ENCODE data around the gene WNK4.

The WNK4 gene

GRCh38 chr17:42841975-42842685 lies 61.7 kb downstream of the WNK4 start:
- no peak for DNase-seq (ENCODE audit: low spot score)

- DNase-seq (ENCODE audit: low spot score) = peak; percentile 61
These were observed 63.0 kb downstream of the WNK4 start for GRCh38 chr17:42843358-42843934.

GRCh38 chr17:42844271-42844670 lies 63.9 kb downstream of the WNK4 start, which contains the start of gene AOC2:
Gene AOC2, plus strand, starts transcription at chr17:42844580. Its CDS starts 47 bp downstream, at chr17:42844627.
- no peak for DNase-seq (ENCODE audit: low spot score)

GRCh38 chr17:42844761-42845555 lies 64.5 kb downstream of the WNK4 start:
- DNase-seq (ENCODE audit: low spot score) = no peak

DNA sequence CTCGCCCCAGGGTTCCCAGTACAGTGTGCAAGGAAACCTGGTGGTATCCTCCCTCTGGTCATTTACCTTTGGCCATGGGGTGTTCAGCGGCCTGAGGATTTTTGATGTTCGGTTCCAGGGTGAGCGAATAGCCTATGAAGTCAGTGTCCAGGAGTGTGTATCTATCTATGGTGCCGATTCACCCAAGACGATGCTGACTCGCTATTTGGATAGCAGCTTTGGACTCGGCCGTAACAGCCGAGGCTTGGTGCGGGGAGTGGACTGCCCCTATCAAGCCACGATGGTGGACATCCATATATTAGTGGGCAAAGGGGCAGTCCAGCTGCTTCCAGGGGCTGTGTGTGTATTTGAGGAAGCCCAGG lies 65.1 kb downstream of the WNK4 start:
- no peak for DNase-seq (ENCODE audit: low spot score)

GRCh38 chr17:42845918-42846593 lies 65.6 kb downstream of the WNK4 start:
- no peak for DNase-seq (ENCODE audit: low spot score)

Measured in SW480 (cell line).